Stimulated activated naive B cell treated with anti-CD40 and anti-IgM and Interleukin-4, amounts not matched to agents 10 μg/mL and 1 μg/mL and 100 μg/mL, for 72 hours (primary cell): ENCODE measurements around the gene LAMA5.

Experiments
- ATAC-seq, 2 donors: fragments of 150-1000 bp; cut with Tn5 transposase; replicated peaks; 2 replicates each; pipeline ENCODE4 v1.10.0; 2021; ENCODE audit warnings: moderate library complexity in 1 of 2
- DNase-seq: peaks from one replicate; pipeline ENCODE4 v3.0.0; 2021
- H3K27ac Mint-ChIP-seq: one replicate; pipeline ENCODE4 v1.8.0; 2022; ENCODE audit warnings: mild to moderate bottlenecking, mixed read lengths
- H3K27me3 Mint-ChIP-seq, 2 donors: one replicate each; pipeline ENCODE4 v1.8.0; 2022; ENCODE audit warnings: mixed read lengths in 2 of 2
- H3K36me3 Mint-ChIP-seq, 2 donors: one replicate each; pipeline ENCODE4 v1.8.0; 2022; ENCODE audit warnings: mixed read lengths in 2 of 2, mild to moderate bottlenecking in 1 of 2
- H3K4me1 Mint-ChIP-seq, 2 donors: one replicate each; pipeline ENCODE4 v1.8.0; 2022; ENCODE audit warnings: mixed read lengths in 2 of 2, mild to moderate bottlenecking in 1 of 2
- H3K4me3 Mint-ChIP-seq, 2 donors: one replicate each; pipeline ENCODE4 v1.8.0; 2022; ENCODE audit warnings: mild to moderate bottlenecking in 2 of 2, mixed read lengths in 2 of 2, moderate library complexity in 1 of 2
- H3K9me3 Mint-ChIP-seq, 2 donors: one replicate each; pipeline ENCODE4 v1.8.0; 2022; ENCODE audit warnings: mixed read lengths in 2 of 2, mild to moderate bottlenecking in 1 of 2

LAMA5 gene

DNA sequence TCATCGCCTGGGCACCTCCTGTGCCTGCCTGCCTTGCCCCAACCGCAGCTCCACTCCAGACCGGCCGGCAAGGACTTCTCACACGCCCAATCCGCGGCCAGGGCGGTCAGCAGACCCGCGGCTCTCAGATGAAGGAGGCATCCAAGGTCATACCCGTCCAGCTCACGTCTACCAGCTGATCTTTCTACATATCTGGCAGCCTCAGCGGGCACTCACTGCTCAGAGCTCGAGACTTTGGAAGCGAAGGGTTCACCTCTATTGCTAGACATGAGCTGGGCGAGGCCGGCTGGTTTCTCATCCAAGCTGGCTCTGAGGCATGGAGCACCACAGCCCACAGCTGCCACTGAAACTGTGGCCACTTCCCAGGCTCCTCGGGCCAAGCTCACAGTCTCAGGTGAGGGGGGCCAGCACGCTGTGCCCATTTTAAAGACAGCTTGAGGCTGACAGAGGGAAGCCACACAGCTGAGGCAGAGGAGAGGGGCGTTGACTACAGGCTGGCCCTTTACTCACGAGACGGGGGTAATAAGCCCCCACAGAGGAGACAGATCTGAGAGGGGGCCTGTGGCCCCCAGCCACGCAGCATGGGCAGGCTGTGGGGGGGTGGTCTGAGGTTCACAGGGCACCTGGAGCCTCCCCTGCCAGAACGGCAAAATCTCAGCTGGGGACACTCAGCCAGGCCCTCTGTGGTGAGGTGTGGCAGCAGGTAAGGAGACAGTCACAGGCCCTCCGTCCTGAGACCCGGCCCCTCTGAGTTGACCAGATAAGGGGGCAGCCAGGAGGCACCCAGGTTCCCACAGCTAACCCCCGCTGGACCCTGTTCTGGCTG lies 2.0 kb downstream of the LAMA5 start:
- peaks cover 6 to 7% of the 10 kb centered on the region in 2 donors for H3K27me3 Mint-ChIP-seq
- H3K27ac Mint-ChIP-seq, result no peak overlapping the region
- H3K4me1 Mint-ChIP-seq, result peaks cover 26 to 48% of the 10 kb centered on the region in 2 donors
- no peaks in the 10 kb centered on the region for H3K9me3 Mint-ChIP-seq
- peak overlapping the region in 1 of 2 donors; percentile 8 for H3K4me3 Mint-ChIP-seq
- H3K36me3 Mint-ChIP-seq, result no peaks in the 10 kb centered on the region
- ATAC-seq (no peak), DNase-seq (no peak)

DNA sequence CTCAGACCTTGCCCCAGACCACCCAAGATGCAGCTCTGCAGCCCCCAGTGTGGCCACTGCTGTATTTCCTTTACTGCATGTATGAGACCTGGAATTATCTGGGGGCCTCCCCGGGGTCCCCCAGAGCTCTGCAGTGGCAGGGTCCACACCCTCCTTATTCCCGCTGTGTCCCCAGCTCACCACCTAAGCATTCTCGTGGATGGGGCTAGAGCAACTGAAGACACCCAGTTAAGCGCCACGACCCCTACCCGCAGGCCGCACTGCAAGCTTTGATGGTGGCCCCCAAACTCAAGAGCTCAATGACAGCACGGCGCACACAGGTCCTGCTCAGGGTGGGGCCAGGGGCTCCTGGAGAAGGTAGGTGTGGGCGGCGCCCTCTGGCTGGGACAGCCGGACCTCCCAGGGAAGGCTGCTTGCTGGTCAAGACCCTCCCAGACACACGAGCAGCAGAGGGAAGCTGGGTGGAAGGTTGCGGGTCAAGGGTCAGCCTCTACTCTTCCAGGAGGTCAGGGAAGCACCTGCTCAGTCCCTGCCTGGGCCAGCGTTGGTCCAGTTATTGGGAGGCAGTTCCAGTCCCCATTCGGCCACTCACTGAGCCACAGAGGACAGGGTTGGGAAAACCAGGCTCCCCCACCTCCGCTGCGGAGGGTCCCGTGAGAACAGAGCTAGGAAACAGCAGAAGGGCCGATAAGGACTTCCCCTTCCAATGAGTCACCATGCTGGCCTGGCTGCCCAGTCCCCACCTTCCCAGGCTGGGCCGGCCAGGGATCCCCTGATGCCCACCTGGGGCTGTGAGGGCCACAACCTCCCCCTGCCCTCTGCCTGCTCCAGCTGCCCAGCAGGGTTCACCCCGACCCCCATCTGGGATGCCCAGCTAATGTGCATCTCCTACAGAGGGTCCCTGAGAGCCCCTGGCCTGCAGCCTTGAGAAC lies 2.9 kb downstream of the LAMA5 start:
- no peak for DNase-seq
- Mint-ChIP-seq H3K4me3 (no peak overlapping the region), H3K36me3 (no peaks in the 10 kb centered on the region), H3K27ac (no peak overlapping the region), H3K9me3 (no peaks in the 10 kb centered on the region), H3K4me1 (peaks cover 20 to 39% of the 10 kb centered on the region in 2 donors), H3K27me3 (peaks cover 3 to 6% of the 10 kb centered on the region in 2 donors)
- ATAC-seq, result no peak

DNA sequence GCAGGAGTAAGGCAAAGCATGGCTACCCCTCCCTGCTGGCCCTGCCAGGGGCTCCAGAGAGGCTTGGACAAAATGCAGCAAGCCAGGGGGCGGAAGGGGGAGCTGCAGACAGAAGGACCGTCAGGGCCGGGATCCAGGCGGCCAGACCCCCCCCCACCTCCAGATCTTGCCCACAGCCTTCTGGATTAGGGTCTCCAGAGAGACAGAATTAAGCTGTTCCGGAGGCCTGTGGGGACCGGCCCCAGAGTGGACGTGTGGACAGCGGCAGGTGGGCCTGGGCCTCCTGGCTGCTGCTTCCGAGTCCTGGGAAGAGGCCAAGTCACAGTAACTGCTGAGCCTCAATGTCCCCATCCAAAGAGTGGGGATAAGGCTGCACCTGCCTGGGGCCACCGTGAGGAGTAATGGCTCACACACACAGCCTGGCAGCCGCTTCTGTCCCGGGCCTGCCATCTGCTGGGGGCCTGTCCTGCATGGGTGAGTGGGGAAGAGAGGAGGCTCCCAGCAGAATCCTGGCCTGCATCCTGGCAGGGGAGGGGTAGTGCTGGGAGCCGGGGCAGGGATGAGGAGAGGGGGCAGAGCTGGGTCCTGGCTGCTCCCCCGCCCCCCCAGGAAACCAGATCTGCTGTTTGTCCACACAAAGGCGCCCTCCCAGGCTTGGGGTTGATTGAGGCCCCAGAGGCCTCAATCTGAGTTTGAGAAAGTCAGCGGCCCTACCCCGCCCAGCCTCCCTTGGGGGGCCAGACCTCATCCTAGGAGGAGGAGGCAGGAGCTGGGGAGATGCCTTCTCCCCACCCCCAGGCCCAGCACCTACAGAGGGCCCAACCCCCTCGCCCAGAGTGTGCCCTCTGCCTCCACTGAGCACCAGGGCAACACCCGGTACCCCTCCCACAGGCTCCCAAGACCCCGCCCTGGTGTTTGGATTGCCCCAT lies 3.9 kb downstream of the LAMA5 start:
- H3K9me3 Mint-ChIP-seq, result no peaks in the 10 kb centered on the region
- DNase-seq (no peak), ATAC-seq (no peak)
- peaks cover 20 to 29% of the 10 kb centered on the region in 2 donors for H3K4me1 Mint-ChIP-seq
- peaks cover 0 to 1% of the 10 kb centered on the region in 2 donors for H3K27me3 Mint-ChIP-seq
- no peaks in the 10 kb centered on the region for H3K36me3 Mint-ChIP-seq
- no peak overlapping the region for H3K27ac Mint-ChIP-seq
- no peak overlapping the region for H3K4me3 Mint-ChIP-seq

DNA sequence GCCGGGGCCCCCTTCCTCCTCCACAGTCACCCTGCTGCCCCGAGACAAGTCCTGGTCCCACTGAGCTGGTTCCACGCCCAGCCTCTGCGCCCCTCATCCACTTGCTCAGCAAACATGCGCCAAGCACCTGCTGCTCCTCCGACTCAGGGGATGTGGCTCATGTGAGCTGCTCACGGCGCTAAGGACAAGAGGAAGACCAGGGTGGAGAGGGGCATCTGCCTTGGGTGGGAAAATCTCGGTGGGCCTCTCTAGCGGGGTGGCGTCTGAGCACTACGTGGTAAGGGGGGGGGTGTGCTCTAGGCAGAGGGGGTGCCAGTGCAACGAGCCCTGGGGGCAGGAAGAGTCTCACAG lies 4.5 kb downstream of the LAMA5 start:
- Mint-ChIP-seq H3K27ac (no peak overlapping the region), H3K4me3 (no peak overlapping the region)
- no peak for ATAC-seq

DNA sequence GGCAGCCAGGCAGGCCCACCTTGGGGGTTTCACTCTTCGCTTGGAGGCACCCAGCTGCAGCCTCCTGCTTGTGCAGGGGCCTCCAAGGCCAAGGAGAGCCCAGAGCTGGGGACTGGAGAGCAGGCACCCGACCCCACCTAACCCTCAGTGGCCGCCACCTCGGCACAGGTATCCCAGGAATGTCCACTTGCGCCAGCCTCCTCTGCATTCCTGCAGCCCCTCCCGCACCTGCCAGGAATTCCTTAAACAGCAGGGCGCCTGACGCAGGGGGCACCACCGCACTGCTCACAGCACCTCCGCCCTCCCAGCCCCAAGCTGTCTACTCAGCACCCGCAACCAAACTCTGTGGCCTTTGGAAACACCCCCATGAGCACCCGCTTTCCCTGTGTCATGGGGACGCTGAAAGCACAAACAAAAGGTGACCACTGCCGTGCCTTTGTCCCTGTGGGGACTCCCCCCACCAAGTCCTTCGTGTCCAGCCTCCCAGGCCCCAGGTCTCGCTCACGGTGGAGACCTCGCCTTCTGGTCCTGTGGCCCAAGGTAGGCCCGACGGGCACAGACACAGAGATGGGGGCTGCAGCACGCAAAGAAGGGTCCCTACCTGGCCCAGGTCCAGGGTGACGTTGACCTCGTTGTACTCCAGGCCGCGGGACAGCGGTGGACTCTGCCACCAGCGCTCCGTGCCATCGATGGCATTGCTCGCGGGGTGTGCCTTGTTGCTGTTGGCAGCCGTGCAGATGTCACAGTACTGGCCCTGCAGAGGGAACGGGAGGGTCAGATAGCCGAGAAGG lies 5.1 kb downstream of the LAMA5 start:
- no peaks in the 10 kb centered on the region for H3K36me3 Mint-ChIP-seq
- DNase-seq, result no peak

More for the DNA sequence above, 4.5 kb downstream of the LAMA5 start:
- no peaks in the 10 kb centered on the region for H3K9me3 Mint-ChIP-seq
- peaks cover 17 to 26% of the 10 kb centered on the region in 2 donors for H3K4me1 Mint-ChIP-seq
- no peaks in the 10 kb centered on the region for H3K36me3 Mint-ChIP-seq
- no peaks in the 10 kb centered on the region for H3K27me3 Mint-ChIP-seq
- DNase-seq, result no peak

DNA sequence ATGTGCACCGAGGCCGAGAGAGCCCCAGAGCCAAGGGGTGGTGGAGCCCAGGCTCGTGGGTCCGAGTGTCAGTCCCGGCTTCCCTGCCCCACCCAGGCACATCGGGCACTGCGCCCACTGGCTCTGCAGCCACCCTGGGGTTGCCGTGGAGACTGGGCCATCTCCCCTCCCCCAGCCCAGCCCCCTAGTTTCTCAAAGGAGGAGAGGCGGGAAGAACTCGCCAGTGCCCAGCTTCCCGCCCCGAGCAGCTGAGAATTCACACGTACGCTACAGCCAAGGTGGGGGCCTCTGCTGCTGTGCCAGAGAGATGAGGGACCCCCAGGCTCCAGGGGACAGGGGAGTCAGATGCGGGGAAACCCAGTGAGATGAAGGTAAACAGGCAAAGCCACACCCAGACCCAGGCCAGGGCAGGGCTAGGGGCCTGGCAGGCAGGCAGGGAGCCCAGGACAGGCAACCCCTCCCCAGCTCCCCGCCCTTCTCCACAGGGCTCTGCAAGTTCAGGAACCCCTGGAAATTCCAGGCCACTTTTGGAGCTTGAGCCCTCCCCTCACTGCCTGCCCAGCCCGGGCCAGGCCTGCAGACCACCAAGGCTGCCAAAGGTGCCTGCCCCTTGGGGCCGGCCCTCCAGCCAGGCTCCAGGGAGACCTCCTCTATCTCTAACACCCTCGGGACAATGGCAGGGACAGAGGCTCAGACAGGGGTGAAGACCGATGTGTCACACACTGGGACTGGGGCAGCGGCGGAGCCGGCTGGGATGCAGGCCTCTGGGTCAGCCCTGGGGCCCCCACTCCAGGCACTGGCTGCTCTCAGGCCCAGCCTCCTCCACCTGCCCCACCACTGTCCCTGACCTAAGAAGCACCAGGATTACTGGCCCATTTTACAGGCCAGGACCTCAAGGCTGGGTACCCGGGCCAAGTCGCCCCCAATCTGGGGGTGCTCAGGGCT lies 6.0 kb downstream of the LAMA5 start:
- no peaks in the 10 kb centered on the region for H3K36me3 Mint-ChIP-seq
- no peak overlapping the region for H3K27ac Mint-ChIP-seq
- no peaks in the 10 kb centered on the region for H3K27me3 Mint-ChIP-seq
- no peaks in the 10 kb centered on the region for H3K9me3 Mint-ChIP-seq
- no peak overlapping the region for H3K4me3 Mint-ChIP-seq
- peaks cover 16 to 35% of the 10 kb centered on the region in 2 donors for H3K4me1 Mint-ChIP-seq
- DNase-seq (no peak), ATAC-seq (no peak)

More for the DNA sequence above, 5.1 kb downstream of the LAMA5 start:
- Mint-ChIP-seq H3K27me3 (no peaks in the 10 kb centered on the region), H3K27ac (peak overlapping the region; percentile 56), H3K4me3 (no peak overlapping the region), H3K4me1 (peaks cover 16 to 28% of the 10 kb centered on the region in 2 donors), H3K9me3 (no peaks in the 10 kb centered on the region)
- no peak for ATAC-seq

DNA sequence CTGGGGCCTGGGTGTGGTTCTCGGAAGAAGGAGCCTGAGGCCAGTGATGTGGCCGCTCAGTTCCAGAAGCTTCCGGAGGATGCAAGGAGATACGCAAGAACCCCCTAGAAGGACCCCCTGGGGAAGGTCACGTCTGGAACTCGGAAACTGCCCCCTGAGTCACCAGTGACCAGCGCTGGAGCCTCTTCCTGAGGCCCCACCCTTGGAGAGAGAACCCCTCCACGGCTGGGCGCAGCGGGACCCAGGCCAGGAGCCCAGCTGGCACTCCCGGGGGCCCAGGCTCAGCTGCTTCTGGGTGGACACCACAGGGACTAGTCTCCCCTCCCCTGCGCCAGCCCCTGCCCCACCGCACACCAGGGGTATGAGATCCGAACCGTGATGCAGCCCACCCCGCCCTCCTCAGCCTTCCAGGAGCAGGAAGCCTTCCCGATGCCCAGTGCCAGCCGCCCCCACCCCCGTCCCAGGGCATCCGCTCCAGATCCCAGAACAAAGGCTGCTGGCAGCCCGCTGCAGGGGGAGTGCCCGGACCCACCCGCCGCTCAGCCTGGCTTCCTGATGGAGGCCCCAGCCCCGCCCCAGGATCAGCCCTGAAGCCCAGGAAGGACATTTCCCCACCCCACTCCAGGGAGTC lies 7.5 kb downstream of the LAMA5 start:
- DNase-seq (no peak), ATAC-seq (no peak)
- H3K4me1 Mint-ChIP-seq, result peaks cover 15 to 21% of the 10 kb centered on the region in 2 donors
- H3K36me3 Mint-ChIP-seq, result no peaks in the 10 kb centered on the region
- H3K4me3 Mint-ChIP-seq, result no peak overlapping the region
- H3K9me3 Mint-ChIP-seq, result no peaks in the 10 kb centered on the region
- no peak overlapping the region for H3K27ac Mint-ChIP-seq
- H3K27me3 Mint-ChIP-seq, result no peaks in the 10 kb centered on the region

DNA sequence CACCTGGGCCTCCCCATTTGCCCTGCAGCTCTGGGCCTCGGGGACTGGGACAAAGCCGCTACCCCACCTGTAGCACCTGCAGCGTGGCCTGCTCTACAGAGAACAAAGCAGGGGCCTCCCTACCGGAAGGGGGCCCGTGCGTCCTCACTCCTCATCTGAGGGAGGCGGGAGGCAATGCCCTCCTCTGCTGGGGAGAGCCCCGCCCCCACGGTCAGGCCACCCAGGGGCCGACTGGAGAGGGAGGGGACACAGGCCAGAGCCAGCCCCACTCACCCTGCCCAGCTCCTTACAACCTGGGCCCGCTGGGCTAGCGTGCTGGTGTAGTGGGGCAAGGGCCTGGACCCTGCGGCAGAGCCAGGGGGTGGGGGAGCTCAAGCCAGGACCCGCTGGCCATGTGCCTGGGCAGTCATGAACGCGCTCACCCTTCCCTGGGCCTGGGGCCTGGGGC lies 8.0 kb downstream of the LAMA5 start:
- H3K27me3 Mint-ChIP-seq, result no peaks in the 10 kb centered on the region
- H3K4me3 Mint-ChIP-seq, result no peak overlapping the region
- no peak for ATAC-seq
- H3K27ac Mint-ChIP-seq, result no peak overlapping the region
- H3K4me1 Mint-ChIP-seq, result peaks cover 14 to 21% of the 10 kb centered on the region in 2 donors
- no peaks in the 10 kb centered on the region for H3K36me3 Mint-ChIP-seq
- H3K9me3 Mint-ChIP-seq, result no peaks in the 10 kb centered on the region
- DNase-seq, result no peak

DNA sequence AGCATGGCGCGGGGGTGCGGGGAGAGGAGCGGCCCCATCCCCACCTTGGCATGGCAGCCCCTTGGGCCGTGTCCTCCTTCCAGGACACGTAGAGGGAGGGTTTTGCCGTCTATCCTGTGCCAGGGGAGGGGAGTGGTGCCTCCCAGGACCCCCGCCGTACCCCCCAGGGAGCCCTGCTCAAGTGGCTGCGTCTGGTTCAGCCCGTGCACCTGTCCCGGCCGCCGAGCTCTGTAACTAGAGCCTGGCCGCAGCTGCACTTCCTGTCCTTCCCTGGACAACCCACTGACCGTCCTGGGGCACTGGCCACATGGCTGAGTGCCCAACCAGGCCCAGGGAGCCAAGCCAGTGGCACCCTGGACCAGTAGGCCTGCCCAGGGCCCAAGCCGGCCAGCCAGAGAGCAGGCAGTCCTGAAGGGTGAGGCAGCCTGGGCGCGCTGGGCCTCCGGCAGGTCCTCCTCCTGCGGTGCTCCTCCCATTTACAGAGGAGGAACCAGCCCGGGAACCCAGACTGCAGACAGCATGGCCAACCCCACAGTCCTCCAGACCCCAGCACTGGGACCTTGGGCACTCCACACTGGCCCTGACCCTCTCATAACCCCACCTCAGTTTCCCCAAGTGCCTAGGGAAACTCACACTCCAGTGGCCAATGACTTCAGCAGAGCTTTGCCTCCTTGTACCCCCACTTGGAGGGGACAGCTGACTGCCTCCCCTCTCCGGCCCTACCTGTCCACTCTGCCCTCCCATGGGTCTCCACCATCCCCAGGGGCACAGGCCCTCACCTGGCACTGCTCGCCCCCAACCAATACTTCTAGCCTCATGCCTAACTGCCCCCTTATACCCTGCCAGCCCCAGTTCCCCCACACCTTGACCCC lies 8.7 kb downstream of the LAMA5 start:
- no peaks in the 10 kb centered on the region for H3K27me3 Mint-ChIP-seq
- H3K27ac Mint-ChIP-seq, result no peak overlapping the region
- DNase-seq (no peak), ATAC-seq (no peak)
- H3K36me3 Mint-ChIP-seq, result no peaks in the 10 kb centered on the region
- no peaks in the 10 kb centered on the region for H3K9me3 Mint-ChIP-seq
- H3K4me3 Mint-ChIP-seq, result no peak overlapping the region
- peaks cover 12 to 21% of the 10 kb centered on the region in 2 donors for H3K4me1 Mint-ChIP-seq

DNA sequence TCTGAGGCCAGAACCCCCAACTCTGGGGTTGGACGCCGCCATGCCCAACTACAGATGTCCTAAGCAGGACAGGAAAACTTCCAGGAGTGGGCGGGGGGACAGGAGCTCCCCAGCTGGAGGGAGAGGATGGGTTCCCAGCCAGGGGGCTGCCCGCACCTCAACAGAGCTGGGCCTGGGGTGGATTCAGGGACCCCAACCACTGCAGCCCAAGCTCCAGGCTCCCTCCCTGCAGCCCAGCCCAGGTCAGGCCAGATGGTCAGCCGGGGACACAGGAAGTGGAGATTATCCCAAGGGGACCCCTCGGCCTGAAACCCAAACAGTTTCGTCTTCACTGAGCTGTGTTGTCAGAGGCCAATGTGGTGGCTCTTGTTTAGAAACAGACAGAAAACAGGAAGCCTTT lies 9.4 kb downstream of the LAMA5 start:
- Mint-ChIP-seq H3K9me3 (no peaks in the 10 kb centered on the region), H3K36me3 (no peaks in the 10 kb centered on the region), H3K4me1 (peaks cover 9 to 19% of the 10 kb centered on the region in 2 donors), H3K4me3 (no peak overlapping the region), H3K27ac (no peak overlapping the region), H3K27me3 (no peaks in the 10 kb centered on the region)
- no peak for DNase-seq
- no peak for ATAC-seq

DNA sequence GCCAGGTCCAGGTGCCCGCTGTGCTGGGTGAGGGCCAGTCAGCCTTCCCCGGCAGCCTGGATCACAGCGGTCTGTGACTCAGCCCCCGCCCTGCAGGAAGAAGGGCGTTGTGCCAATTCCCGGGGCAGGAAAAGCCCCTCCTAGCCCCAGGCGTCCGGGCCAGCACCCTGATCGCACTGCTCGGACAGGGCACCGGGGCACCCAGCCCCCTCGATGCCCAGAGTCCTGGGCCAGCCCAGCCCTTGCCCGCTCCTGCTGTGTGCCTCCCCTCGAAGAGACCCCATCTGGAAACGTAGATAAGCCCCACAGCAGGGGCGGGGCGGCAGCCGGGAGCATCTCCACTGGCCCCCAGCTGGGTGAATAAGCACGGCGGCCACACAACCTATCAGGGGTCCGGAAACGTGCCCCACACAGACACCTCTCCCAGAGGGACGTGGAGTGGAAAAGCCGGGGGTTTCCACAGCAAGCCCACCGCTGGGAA lies 9.9 kb downstream of the LAMA5 start:
- Mint-ChIP-seq H3K9me3 (no peaks in the 10 kb centered on the region), H3K4me1 (peaks cover 8 to 15% of the 10 kb centered on the region in 2 donors), H3K27me3 (no peaks in the 10 kb centered on the region), H3K4me3 (no peak overlapping the region), H3K27ac (no peak overlapping the region), H3K36me3 (peaks cover 2 to 4% of the 10 kb centered on the region in 2 donors)
- DNase-seq (no peak), ATAC-seq (no peak)
